Measurements from ENCODE around the gene GBP5. TPM values are rescaled to one million over a fixed set of nuclear protein-coding genes. Genes with fewer than 3 reads are reported as not detected.
"Not testable (repeated sequence)": the region's sequence is repeated elsewhere in the genome, so short reads cannot be mapped to it uniquely, and the experiment has no call there.

The GBP5 gene
- total RNA-seq, 1 donor from 2014 or later = under 0.01 TPM

GRCh38 chr1:89284078-89284763 is 11.6 kb upstream of the GBP5 start:
- not testable (repeated sequence) for DNase-seq (ENCODE audit: low spot score in 2 of 2); FAIRE-seq

DNA sequence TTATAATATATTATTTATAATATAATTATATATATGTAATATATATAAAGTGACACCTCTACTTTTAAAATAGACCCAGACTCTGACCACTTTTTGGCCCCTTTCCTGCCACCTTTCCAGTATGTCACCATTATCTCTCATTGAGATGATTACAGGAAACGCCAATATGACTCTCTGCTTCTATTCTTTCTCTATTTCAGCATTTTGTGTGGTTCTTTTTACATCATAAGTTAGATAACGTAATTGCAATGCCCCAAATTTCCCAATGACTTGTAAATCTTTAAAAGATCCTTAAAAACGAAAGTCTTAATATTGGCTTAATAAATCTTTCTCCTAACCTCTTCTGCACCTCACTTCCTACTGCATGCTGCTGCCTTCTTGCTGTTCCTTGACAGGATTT is 8.1 kb upstream of the GBP5 start:
- FAIRE-seq (no peak), DNase-seq (ENCODE audit: low spot score in 2 of 2) (no peak)

GRCh38 chr1:89279011-89279466 is 6.4 kb upstream of the GBP5 start:
- DNase-seq (ENCODE audit: low spot score in 2 of 2) = no peak
- FAIRE-seq = no peak

DNA sequence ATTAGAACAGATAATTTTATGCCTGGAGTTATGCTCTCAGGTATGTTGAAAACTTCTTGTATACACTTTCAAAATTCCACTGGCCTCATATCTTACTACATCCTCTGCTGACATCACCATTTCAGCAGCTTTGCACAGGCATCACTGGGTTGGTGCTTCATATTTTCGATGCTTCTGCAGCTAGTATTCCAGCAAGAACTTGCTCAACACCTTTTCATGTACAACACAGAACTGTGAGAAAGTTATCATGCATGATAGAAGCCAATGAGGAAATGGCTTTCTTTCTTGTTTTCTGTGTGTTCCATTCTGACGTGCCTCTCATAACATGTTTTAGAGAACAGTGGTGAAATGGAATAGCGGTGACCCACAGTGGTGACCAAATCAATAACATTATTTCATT is 5.1 kb upstream of the GBP5 start:
- DNase-seq (ENCODE audit: low spot score in 2 of 2) = no peak
- FAIRE-seq = no peak

DNA sequence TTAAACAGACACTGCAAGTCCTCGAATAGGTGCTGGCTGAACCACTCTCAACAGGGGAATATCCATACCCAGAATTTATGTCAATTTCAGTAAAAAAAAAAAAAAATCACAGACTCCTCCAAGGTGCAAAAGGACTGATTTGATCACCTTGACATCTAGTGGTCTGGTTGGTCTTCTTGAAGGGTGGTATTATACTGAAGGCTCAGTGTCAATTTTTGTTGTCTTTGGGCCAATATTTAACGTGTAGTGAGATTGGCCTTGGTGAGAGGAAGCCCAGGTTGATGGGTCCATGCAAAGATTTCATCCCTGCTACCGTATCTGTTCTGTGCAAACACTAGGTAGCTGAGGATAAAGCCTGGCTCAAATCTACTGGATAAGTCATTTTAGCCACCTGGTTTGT is 4.0 kb upstream of the GBP5 start:
- no peak for FAIRE-seq
- no peak for DNase-seq (ENCODE audit: low spot score in 2 of 2)

DNA sequence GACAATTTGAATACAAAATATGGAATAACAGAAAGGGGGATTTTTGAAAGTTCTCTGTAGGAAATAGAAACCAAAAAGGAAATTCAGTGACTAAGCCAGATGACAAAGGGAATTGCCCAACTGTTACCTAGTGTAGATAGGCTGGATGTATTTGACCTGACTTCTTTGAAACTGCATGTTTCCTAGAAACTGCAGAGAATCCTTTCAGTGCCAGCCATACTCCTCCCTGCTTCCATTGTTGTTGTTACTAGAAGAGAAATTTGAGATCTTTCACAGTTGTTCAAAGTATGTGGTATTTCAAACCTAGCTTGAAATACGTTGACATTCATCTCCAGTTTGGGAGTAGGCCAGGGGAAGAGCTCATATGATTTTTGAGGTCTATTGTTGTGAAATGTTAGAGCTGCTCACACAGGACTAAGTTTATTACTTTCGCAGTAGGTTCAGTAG is 1.8 kb upstream of the GBP5 start:
- FAIRE-seq (no peak), DNase-seq (ENCODE audit: low spot score in 2 of 2) (no peak)

GRCh38 chr1:89273324-89273778 is 691 bp upstream of the GBP5 start:
- DNase-seq (ENCODE audit: low spot score in 2 of 2) = no peak
- FAIRE-seq = no peak

DNA sequence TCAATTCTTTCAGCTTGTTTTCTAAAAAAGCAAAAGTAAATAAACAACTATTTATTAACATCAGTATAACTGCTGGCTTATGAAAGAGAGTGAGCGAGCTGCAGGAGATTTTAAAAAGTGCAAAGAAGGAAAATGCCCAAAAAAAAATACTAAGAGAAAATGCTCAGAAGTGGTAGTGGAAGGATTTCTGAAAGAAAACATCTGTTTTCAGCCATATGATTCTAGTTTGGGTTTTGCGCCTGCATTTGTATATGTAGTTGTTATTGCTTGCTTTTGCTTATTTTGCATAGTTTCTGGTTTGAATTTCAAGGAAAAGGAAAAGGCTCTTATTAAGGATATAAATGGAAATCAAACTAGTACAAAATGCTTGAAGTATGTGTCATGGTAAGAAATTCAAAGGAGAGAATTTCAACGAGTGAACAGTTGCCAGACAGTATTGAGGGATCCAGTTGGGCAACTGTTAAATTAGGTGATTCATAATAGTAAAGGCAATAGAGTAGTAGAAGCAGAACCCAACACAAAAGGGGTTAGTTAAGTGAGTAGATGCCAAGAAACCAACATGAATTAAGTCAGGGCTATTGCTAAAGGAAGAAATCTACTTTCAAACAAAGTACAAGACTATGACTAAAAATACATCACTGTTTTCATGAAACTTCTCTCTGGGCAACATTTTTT is 1.2 kb downstream of the GBP5 start:
- no peak for DNase-seq (ENCODE audit: low spot score in 2 of 2)

DNA sequence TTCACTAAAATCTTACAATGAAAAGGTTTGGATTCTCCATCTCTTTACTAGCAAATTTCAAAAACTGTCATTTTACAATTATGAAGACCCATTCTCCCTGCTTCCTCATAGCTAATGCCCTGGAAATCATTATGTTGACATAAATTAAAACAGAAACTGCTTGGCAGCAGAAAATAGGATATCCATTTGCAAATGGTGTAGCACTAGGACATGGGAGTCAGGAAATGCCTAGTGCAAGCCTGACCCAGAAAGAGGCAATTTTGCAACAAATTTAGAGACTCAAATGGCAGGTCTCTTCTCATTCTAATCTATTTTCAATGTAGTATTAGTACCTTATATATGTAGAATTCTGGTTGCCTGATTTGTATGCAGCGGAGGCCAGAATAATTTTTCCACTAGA is 2.2 kb downstream of the GBP5 start:
- DNase-seq (ENCODE audit: low spot score in 2 of 2) (no peak), FAIRE-seq (no peak)

More for the DNA sequence above, 1.2 kb downstream of the GBP5 start:
- no peak for FAIRE-seq

DNA sequence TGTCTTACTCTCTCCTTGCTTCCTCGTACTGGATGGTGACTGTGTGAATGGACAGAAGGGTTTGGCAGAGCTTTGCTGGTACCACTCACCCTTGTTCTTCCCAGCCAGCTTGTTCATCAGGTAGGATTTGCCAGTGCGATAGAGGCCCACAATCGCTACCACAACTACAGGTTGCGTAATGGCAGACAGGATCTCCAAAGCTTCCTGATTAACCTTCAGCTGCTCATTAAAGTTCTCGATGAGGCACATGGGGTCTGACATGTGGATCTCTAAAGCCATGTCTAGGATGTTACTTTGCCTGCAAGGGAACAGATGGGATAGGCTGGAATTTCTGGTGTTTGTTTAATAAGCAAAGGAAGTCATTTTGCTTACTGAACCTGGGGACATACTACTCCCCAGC is 3.4 kb downstream of the GBP5 start:
- no peak for DNase-seq (ENCODE audit: low spot score in 2 of 2)
- FAIRE-seq = no peak

GRCh38 chr1:89262643-89263042 is 10.0 kb downstream of the GBP5 start:
- no peak for FAIRE-seq
- no peak for DNase-seq (ENCODE audit: low spot score in 2 of 2)

DNA sequence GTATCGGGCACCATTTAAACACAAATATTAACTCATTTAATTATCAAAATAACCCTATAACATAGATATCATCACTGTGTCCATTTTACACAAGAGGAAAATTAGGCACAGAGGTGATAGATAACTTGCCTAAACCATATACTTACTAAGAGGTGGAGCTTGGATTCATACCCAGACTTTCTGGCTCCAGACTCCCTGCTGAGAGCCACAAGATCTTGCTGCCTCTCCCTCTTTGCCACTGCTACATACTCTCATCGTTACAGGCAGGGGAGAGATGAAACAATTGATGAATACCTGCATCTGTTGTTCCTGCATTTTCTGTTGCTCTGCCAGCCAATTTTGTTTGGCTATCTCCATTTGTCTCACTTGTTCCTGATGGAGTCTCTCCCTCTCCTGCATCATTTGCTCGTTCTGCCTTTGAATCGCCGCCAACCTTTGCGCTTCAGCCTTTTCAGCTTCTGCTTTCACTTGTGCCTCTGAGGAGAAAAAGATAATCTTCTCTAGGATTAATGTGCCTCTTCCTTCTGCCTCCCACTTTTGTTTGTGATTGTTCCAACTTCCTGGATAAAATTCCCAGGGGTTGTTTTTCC is 10.6 kb downstream of the GBP5 start:
- FAIRE-seq (no peak), DNase-seq (ENCODE audit: low spot score in 2 of 2) (no peak)

GRCh38 chr1:89260566-89261255 is 11.9 kb downstream of the GBP5 start:
- FAIRE-seq (no peak), DNase-seq (ENCODE audit: low spot score in 2 of 2) (peak in 1 of 2 donors; percentile 20)

DNA sequence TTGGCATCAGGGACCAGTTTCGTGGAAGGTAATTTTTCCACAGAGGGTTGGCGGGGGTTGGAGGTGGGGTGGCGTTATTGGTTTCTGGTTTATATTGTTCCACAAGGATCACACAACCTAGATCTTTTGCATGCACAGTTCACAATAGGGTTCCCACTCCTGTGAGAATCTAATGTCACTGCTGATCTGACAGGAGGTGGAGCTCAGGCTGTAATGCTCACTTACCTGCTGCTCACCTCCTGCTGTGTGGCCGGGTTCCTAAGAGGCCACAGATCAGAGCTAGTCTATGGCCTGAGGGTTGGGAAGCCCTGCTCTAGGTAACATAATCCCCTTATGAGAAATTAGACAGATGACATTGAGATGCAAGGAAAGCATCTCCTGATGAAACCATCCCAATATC is 12.6 kb downstream of the GBP5 start:
- no peak for FAIRE-seq

DNA sequence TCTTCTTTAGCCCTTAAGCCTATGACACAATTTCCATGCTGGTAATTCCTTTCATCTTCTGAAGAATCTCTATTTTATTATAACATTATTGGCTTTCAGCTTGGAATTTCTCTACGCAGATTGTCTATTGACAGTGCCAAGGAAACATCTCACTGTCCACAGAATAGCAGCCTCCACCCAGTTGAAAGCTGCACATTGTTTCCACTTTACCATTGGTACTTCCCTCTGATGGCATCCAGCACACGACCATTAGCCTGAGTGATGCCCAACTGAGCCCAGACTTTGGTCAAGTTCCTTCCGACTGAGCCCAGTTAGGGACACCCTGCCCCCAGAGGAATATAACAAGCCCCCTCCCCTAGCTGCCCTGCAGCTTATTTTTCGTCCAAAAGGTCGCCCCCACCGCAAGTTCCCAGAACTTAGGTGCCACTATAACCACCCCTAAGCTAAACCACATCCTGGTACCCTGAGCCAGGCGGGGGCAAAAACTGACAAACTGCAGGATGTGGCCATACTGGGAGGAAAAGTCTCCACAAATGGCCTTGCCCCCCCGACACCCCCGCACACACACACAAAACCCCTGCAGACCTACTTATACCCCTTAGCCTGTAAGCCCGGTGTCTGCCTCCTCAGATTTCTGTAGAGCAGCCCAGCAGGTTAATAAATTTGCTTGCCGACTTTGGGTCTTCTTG is 13.2 kb downstream of the GBP5 start:
- FAIRE-seq = no peak

More for the DNA sequence above, 12.6 kb downstream of the GBP5 start:
- DNase-seq (ENCODE audit: low spot score in 2 of 2) = no peak

GRCh38 chr1:89257041-89257440 is 15.6 kb downstream of the GBP5 start:
- no peak for FAIRE-seq

More for the DNA sequence above, 13.2 kb downstream of the GBP5 start:
- no peak for DNase-seq (ENCODE audit: low spot score in 2 of 2)

DNA sequence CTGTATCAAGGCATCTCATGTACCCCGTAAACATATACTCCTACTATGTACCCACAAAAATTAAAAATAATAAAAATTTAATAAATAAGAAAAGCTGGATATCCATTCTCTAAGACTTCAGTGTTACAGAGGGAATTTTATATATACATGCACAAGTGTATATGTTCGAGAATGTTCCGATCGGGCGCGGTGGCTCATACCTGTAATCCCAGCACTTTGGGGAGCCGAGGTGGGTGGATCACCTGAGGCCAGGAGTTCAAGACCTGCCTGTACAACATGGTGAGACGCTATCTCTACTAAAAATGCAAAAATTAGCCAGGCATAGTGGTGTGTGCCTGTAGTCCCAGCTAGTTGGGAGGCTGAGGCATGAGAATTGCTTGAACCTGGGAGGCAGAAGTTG is 17.1 kb downstream of the GBP5 start:
- DNase-seq (ENCODE audit: low spot score in 2 of 2); FAIRE-seq: not testable (repeated sequence)

More at GRCh38 chr1:89257041-89257440, 15.6 kb downstream of the GBP5 start:
- no peak for DNase-seq (ENCODE audit: low spot score in 2 of 2)

- no peak for DNase-seq (ENCODE audit: low spot score in 2 of 2)
- no peak for FAIRE-seq
Measured at GRCh38 chr1:89254658-89255287, 17.9 kb downstream of the GBP5 start.

GRCh38 chr1:89243046-89243445 is 29.6 kb downstream of the GBP5 start:
- DNase-seq (ENCODE audit: low spot score in 2 of 2) (no peak), FAIRE-seq (no peak)

All from frontal cortex (tissue), 4 donors.